ENCODE measurements around the gene SURF6.
"Not testable (repeated sequence)": the region's sequence is repeated elsewhere in the genome, so short reads cannot be mapped to it uniquely, and the experiment has no call there.

GRCh38 chr9:133329306-133330156, 6.5 kb downstream of the SURF6 start:
- TF ChIP-seq POLR2A (IDR thresholded peaks at IDR 0.05), result not testable (repeated sequence)
- TF ChIP-seq, protein P1, sequence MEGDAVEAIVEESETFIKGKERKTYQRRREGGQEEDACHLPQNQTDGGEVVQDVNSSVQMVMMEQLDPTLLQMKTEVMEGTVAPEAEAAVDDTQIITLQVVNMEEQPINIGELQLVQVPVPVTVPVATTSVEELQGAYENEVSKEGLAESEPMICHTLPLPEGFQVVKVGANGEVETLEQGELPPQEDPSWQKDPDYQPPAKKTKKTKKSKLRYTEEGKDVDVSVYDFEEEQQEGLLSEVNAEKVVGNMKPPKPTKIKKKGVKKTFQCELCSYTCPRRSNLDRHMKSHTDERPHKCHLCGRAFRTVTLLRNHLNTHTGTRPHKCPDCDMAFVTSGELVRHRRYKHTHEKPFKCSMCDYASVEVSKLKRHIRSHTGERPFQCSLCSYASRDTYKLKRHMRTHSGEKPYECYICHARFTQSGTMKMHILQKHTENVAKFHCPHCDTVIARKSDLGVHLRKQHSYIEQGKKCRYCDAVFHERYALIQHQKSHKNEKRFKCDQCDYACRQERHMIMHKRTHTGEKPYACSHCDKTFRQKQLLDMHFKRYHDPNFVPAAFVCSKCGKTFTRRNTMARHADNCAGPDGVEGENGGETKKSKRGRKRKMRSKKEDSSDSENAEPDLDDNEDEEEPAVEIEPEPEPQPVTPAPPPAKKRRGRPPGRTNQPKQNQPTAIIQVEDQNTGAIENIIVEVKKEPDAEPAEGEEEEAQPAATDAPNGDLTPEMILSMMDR (IDR thresholded peaks at IDR 0.05), result peak in 5 of 6 experiments; percentile 7 to 92 (median 85)
